PC-3 (cell line): ENCODE results near the gene IGF2BP2.

Experiments used
- EZH2 ChIP-seq: fragments of 300-600 bp; sonication (generic); IDR thresholded peaks from one replicate; pipeline ENCODE4 v1.6.1; 2017; ENCODE audit warnings: antibody characterized with exemption, mild to moderate bottlenecking, low read length; ENCODE audit not compliant: unreplicated experiment
- TF ChIP-seq, protein P1 (sequence below): fragments of 300-600 bp; sonication (generic); conservative IDR thresholded peaks from 2 replicates; pipeline ENCODE4 v1.5.1; 2017; ENCODE audit warnings: antibody characterized with exemption, low read depth, mild to moderate bottlenecking, low read length

DNA sequence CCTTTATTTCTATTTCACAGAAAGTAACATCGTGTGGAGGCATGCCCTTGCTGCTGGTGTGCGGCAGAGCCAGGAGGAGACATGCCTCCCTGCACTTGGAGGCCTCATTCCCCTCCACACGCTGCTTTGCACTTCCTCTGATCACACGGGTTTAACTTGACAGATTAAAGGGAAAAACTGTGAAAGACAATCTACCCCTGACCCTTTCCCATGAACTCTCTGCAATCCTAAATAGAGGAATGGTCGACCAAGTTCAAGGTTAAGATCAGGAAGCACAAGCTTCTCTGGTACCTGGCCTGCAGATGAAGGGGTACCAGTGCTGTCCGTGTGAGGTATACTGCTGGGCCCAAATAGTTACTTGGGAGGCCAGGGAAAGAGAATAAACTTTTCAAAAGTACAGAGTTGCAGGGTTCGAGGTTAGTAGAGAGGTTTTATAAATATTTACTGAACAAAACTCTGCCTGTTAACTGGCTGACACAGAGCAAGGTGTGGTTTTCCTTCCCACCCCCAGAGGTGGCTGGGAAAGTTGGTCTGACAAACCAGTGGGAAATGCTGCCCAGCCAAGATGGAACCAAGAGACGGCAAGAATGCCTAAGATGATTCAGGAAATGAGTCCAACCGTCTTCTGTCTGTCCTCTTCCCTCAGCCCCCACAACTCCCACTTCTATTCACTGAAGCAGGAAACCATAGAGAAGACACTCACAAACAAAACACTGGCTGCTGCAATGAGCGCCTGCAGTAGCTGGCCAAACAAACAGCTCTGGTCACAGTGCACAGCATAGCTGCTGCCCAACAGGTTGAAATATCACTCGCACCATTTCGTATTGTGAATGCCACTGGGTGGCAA, 79.6 kb downstream of the IGF2BP2 start:
- TF ChIP-seq, protein P1, sequence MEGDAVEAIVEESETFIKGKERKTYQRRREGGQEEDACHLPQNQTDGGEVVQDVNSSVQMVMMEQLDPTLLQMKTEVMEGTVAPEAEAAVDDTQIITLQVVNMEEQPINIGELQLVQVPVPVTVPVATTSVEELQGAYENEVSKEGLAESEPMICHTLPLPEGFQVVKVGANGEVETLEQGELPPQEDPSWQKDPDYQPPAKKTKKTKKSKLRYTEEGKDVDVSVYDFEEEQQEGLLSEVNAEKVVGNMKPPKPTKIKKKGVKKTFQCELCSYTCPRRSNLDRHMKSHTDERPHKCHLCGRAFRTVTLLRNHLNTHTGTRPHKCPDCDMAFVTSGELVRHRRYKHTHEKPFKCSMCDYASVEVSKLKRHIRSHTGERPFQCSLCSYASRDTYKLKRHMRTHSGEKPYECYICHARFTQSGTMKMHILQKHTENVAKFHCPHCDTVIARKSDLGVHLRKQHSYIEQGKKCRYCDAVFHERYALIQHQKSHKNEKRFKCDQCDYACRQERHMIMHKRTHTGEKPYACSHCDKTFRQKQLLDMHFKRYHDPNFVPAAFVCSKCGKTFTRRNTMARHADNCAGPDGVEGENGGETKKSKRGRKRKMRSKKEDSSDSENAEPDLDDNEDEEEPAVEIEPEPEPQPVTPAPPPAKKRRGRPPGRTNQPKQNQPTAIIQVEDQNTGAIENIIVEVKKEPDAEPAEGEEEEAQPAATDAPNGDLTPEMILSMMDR: no peak
- TF ChIP-seq EZH2: no peak
